HCT116 (cell line): ENCODE measurements around the gene VSIG10. TPM values are rescaled to one million over a fixed set of nuclear protein-coding genes. Genes with fewer than 3 reads are reported as not detected.

Experiments used
- ATAC-seq: fragments of 200-7000 bp; cut with Tn5 transposase; 2 replicates; pipeline ENCODE4 v1.9.1; 2020; ENCODE audit warnings: mild to moderate bottlenecking, moderate library complexity
- BruUV-seq: library from RNA; stranded (reverse); fragments of 400-500 nt; replicated peaks from 2 replicates; lab custom pipeline; 2021; lab: Mats Ljungman, UMichigan
- CTCF ChIA-PET: fragments of 300-600 bp; sonication (Branson Sonifier 250); formaldehyde crosslinking; loops from one replicate; lab custom pipeline; 2021; ENCODE audit warnings: antibody characterized with exemption; lab: Charles Lee
- POLR2A ChIA-PET: fragments of 300-600, 350-600 bp; sonication (Branson Sonifier 250); formaldehyde crosslinking; loops from one replicate; lab custom pipeline; 2021; ENCODE audit warnings: antibody characterized with exemption; lab: Charles Lee
- RAD21 ChIA-PET, 2 experiments: fragments of 300-600 bp; sonication (Branson Sonifier 250); formaldehyde crosslinking; loops; one replicate each; lab custom pipeline; 2023; ENCODE audit warnings: low total read pairs in 2 of 2; ENCODE audit not compliant: uncharacterized antibody in 2 of 2, unreplicated experiment in 2 of 2, low non-redundant PET in 1 of 2; lab: Charles Lee
- DNase-seq: peaks from one replicate; pipeline ENCODE4 v3.0.0-alpha.2; 2010; ENCODE audit warnings: low read depth, low spot score
- H2AFZ ChIP-seq: fragments of 200-600 bp; shearing (Covaris generic), sonication (generic); 2 replicates; pipeline ENCODE4 v1.6.1; 2017; ENCODE audit warnings: low read depth, mixed run types, mixed read lengths, antibody characterized with exemption, low read length; ENCODE audit not compliant: poor library complexity, severe bottlenecking
- H3K27ac ChIP-seq: 2 replicates; pipeline ENCODE4 v1.5.1; 2012; ENCODE audit warnings: low read depth, low read length
- H3K27me3 ChIP-seq: fragments of 200-600 bp; sonication (generic); 2 replicates; pipeline ENCODE4 v1.6.1; 2016; ENCODE audit warnings: mixed run types, low read length, mixed read lengths; ENCODE audit not compliant: insufficient read depth
- H3K36me3 ChIP-seq, 2 experiments: fragments of 200-500 bp in 1 of 2; fragments of 200-600 bp in 1 of 2; sonication (Bioruptor generic) in 1 of 2; sonication (generic) in 1 of 2; 2 replicates each; pipeline versions ENCODE4 v1.5.1 to v1.6.1; 2014 to 2016; ENCODE audit warnings: low read length in 2 of 2, inconsistent platforms in 1 of 2, mixed read lengths in 1 of 2, mixed run types in 1 of 2; ENCODE audit not compliant: insufficient read depth in 2 of 2, control insufficient read depth in 1 of 2
- H3K4me1 ChIP-seq, 2 experiments: fragments of 200-600 bp in 1 of 2; sonication (generic) in 1 of 2; 2 replicates each; pipeline versions ENCODE4 v1.5.1 to v1.6.1; 2012 to 2017; ENCODE audit warnings: low read length in 2 of 2, inconsistent platforms in 1 of 2, mild to moderate bottlenecking in 1 of 2, mixed read lengths in 1 of 2, mixed run types in 1 of 2, moderate library complexity in 1 of 2; ENCODE audit not compliant: insufficient read depth in 2 of 2, control insufficient read depth in 1 of 2
- H3K4me2 ChIP-seq: fragments of 200-600 bp; sonication (generic); 2 replicates; pipeline ENCODE4 v1.6.1; 2017; ENCODE audit warnings: mixed run types, low read length, mixed read lengths
- H3K4me3 ChIP-seq, 2 experiments: fragments of 200-600 bp in 1 of 2; sonication (generic) in 1 of 2; replicated peaks in 1 of 2; 2 replicates each; pipeline ENCODE4 v1.5.1; 2011 to 2016; ENCODE audit warnings: low read length in 2 of 2, control low read depth in 1 of 2, low read depth in 1 of 2, mild to moderate bottlenecking in 1 of 2, mixed read lengths in 1 of 2, mixed run types in 1 of 2
- H3K79me2 ChIP-seq: fragments of 200-600 bp; sonication (generic); 2 replicates; pipeline ENCODE4 v1.6.1; 2017; ENCODE audit warnings: mild to moderate bottlenecking, mixed run types, low read length, moderate library complexity, mixed read lengths; ENCODE audit not compliant: insufficient read depth
- H3K9ac ChIP-seq: fragments of 200-600 bp; sonication (generic); 2 replicates; pipeline ENCODE4 v1.6.1; 2016; ENCODE audit warnings: low read length, mixed read lengths
- H3K9me2 ChIP-seq: fragments of 200-600 bp; sonication (generic), shearing (Covaris generic); 2 replicates; pipeline ENCODE4 v1.6.1; 2017; ENCODE audit warnings: mixed run types, mild to moderate bottlenecking, moderate library complexity; ENCODE audit not compliant: insufficient read depth
- H3K9me3 ChIP-seq, 2 experiments: fragments of 200-500 bp in 1 of 2; fragments of 200-600 bp in 1 of 2; sonication (Bioruptor generic) in 1 of 2; sonication (generic) in 1 of 2; 2 replicates each; pipeline ENCODE4 v1.6.1; 2014 to 2017; ENCODE audit warnings: low read length in 2 of 2, mixed read lengths in 2 of 2, inconsistent platforms in 1 of 2, low read depth in 1 of 2, mild to moderate bottlenecking in 1 of 2, mixed run types in 1 of 2, moderate library complexity in 1 of 2; ENCODE audit not compliant: control insufficient read depth in 1 of 2, insufficient read depth in 1 of 2
- H4K20me1 ChIP-seq: fragments of 200-600 bp; sonication (generic), shearing (Covaris generic); 2 replicates; pipeline ENCODE4 v1.6.1; 2017; ENCODE audit warnings: mixed run types, mild to moderate bottlenecking, moderate library complexity; ENCODE audit not compliant: insufficient read depth
- POLR2AphosphoS5 ChIP-seq: IDR thresholded peaks from 2 replicates; pipeline ENCODE4 v1.6.1; 2011; ENCODE audit warnings: mild to moderate bottlenecking, low read depth, low read length, moderate library complexity
- RAD21 ChIP-seq: IDR thresholded peaks from 2 replicates; pipeline ENCODE4 v1.6.1; 2012; ENCODE audit warnings: low read depth, mild to moderate bottlenecking
- YY1 ChIP-seq: IDR thresholded peaks from 2 replicates; pipeline ENCODE4 v1.6.1; 2011; ENCODE audit warnings: low read length, low read depth, moderate library complexity, mild to moderate bottlenecking; ENCODE audit not compliant: insufficient replicate concordance; ENCODE audit errors: extremely low read depth
- ZFX ChIP-seq: fragments of 450-650 bp; IDR thresholded peaks from 2 replicates; pipeline ENCODE4 v1.6.1; 2017
- intact Hi-C: fragments of 100-400 bp; cut with micrococcal nuclease; formaldehyde crosslinking; loops from 2 replicates; pipeline ENCODE4 v1.10.0; 2022
- total RNA-seq: library from RNA; stranded (reverse); gene quantifications from one replicate; pipeline ENCODE4 v1.2.1, GENCODE V29; 2021; ENCODE audit not compliant: unreplicated experiment
- TF ChIP-seq, protein P1 (sequence below): IDR thresholded peaks from 2 replicates; pipeline ENCODE4 v1.6.1; 2012; ENCODE audit warnings: low read depth
- TF ChIP-seq, protein P2 (sequence below), 3 experiments: fragments of 200-600 bp in 1 of 3; sonication (generic) in 1 of 3; IDR thresholded peaks in 2 of 3; conservative IDR thresholded peaks in 1 of 3; 2 replicates each; pipeline ENCODE4 v1.5.1; 2012 to 2017; ENCODE audit warnings: low read depth in 2 of 3, low read length in 2 of 3, antibody characterized with exemption in 1 of 3, borderline replicate concordance in 1 of 3, control low read depth in 1 of 3, mild to moderate bottlenecking in 1 of 3, mixed read lengths in 1 of 3, mixed run types in 1 of 3, moderate library complexity in 1 of 3; ENCODE audit not compliant: insufficient read depth in 1 of 3

Gene VSIG10
- total RNA-seq, 1 experiment from 2014 or later: 42.6 TPM

DNA sequence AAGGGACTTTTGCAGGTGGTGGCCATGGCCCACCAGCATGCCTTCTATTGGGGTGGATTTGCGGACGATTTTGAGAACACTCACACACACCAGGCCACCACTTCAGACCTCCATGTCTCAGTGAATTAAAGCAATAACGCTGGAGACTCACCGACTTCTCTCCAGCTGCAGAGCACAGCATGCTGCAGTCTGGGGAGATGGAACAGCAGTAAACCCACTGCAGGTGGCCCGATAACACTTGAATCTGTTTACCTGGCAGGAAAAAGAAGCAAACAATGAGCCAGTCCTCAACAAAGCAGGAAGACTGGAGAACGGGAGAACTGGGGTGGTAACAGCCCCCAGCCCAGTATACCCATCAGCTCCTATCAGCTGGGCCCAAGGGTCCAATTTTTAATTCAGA, 65.7 kb downstream of the VSIG10 start:
- no peak for ATAC-seq
- no peaks in the 10 kb centered on the region for H3K9me2 ChIP-seq
- BruUV-seq: no TSS peak
- H2AFZ ChIP-seq: no peak overlapping the region
- no peaks in the 10 kb centered on the region for H3K27me3 ChIP-seq
- no peak overlapping the region for H3K4me3 ChIP-seq
- RAD21 ChIA-PET: no interaction called here
- H3K79me2 ChIP-seq: 0 out of 2 replicates have a peak, but pooled peaks cover 4% of the 10 kb centered on the region
- intact Hi-C loops: no loop called here
- no peaks in the 10 kb centered on the region for H3K9me3 ChIP-seq
- H3K27ac ChIP-seq: no peak overlapping the region
- POLR2A ChIA-PET: no interaction called here
- CTCF ChIA-PET: no interaction called here
- DNase-seq: no peak
- peaks cover 29 to 45% of the 10 kb centered on the region in 2 experiments for H3K36me3 ChIP-seq
- TF ChIP-seq RAD21 (no peak), ZFX (no peak), POLR2AphosphoS5 (no peak), YY1 (no peak)
- TF ChIP-seq, protein P1, sequence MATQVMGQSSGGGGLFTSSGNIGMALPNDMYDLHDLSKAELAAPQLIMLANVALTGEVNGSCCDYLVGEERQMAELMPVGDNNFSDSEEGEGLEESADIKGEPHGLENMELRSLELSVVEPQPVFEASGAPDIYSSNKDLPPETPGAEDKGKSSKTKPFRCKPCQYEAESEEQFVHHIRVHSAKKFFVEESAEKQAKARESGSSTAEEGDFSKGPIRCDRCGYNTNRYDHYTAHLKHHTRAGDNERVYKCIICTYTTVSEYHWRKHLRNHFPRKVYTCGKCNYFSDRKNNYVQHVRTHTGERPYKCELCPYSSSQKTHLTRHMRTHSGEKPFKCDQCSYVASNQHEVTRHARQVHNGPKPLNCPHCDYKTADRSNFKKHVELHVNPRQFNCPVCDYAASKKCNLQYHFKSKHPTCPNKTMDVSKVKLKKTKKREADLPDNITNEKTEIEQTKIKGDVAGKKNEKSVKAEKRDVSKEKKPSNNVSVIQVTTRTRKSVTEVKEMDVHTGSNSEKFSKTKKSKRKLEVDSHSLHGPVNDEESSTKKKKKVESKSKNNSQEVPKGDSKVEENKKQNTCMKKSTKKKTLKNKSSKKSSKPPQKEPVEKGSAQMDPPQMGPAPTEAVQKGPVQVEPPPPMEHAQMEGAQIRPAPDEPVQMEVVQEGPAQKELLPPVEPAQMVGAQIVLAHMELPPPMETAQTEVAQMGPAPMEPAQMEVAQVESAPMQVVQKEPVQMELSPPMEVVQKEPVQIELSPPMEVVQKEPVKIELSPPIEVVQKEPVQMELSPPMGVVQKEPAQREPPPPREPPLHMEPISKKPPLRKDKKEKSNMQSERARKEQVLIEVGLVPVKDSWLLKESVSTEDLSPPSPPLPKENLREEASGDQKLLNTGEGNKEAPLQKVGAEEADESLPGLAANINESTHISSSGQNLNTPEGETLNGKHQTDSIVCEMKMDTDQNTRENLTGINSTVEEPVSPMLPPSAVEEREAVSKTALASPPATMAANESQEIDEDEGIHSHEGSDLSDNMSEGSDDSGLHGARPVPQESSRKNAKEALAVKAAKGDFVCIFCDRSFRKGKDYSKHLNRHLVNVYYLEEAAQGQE: no peak
- TF ChIP-seq, protein P2, sequence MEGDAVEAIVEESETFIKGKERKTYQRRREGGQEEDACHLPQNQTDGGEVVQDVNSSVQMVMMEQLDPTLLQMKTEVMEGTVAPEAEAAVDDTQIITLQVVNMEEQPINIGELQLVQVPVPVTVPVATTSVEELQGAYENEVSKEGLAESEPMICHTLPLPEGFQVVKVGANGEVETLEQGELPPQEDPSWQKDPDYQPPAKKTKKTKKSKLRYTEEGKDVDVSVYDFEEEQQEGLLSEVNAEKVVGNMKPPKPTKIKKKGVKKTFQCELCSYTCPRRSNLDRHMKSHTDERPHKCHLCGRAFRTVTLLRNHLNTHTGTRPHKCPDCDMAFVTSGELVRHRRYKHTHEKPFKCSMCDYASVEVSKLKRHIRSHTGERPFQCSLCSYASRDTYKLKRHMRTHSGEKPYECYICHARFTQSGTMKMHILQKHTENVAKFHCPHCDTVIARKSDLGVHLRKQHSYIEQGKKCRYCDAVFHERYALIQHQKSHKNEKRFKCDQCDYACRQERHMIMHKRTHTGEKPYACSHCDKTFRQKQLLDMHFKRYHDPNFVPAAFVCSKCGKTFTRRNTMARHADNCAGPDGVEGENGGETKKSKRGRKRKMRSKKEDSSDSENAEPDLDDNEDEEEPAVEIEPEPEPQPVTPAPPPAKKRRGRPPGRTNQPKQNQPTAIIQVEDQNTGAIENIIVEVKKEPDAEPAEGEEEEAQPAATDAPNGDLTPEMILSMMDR (IDR thresholded peaks at IDR 0.05 in 2 of 3, conservative IDR thresholded peaks at IDR 0.05 in 1 of 3; ENCODE audit: borderline replicate concordance in 1 of 3, insufficient read depth in 1 of 3, low read depth in 2 of 3, low read length in 2 of 3): no peak
- TF ChIP-seq, all 23 proteins: peak for 0
- no peak overlapping the region for H3K9ac ChIP-seq
- H3K4me2 ChIP-seq: no peak overlapping the region
- no peaks in the 10 kb centered on the region for H4K20me1 ChIP-seq
- H3K4me1 ChIP-seq: peaks cover 0 to 21% of the 10 kb centered on the region in 2 experiments; a peak in 3 of 4 replicates
